ENCODE measurements around the gene ZNF410.

The ZNF410 gene

DNA sequence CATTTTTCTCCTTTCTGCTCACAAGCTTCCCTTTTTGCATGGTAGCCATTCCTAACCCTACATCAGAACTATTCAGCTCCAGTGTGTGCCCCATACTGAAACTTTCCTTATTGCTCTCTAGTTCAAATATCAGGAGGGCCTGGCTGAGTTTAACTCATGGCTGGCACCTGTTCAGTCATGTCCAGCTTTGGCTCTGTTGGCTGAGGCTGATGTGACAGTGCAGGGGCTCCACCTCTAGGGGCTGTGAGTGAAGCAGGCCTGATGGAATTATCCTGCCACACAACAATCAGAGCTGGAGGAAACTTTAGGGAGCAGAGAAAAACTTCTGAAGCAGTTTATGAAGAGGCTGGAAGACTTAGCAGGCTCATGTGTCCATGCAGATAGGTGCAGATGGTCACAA, 71.9 kb downstream of the ZNF410 start:
- DNase-seq: no peak

DNA sequence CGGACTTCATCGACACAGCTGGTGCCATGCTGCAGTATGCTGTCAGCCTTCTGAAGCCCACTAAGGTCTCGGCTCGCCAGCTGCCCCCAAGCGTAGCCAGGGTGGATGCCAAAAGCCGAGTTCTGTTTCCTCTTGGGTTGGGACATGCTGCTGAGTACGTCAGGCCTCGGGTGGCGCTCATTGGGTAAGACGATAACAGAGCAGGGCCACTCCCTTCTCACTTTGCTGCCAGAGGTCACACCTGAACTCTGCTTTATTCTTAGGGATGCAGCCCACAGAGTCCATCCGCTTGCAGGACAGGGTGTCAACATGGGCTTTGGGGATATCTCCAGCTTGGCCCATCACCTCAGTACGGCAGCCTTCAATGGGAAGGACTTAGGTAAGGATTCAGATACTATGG, 74.5 kb downstream of the ZNF410 start:
- no peak for DNase-seq

DNA sequence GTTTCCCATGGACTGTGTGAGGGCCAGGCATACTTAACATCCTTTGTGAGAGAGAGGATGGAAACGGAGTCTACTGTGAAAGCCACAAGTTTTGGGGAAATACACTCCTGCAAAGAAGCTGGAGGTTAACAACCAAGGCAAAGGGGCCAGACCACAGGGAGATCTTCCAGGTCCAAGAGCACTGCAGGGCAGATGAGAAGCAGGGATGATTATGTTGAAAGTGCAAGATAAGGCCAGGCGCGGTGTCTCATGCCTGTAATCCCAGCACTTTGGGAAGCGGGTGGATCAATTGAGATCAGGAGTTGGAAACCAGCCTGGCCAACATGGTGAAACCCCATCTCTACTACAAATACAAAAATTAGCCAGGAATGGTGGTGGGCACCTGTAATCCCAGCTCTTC, 78.6 kb downstream of the ZNF410 start:
- DNase-seq: no peak

DNA sequence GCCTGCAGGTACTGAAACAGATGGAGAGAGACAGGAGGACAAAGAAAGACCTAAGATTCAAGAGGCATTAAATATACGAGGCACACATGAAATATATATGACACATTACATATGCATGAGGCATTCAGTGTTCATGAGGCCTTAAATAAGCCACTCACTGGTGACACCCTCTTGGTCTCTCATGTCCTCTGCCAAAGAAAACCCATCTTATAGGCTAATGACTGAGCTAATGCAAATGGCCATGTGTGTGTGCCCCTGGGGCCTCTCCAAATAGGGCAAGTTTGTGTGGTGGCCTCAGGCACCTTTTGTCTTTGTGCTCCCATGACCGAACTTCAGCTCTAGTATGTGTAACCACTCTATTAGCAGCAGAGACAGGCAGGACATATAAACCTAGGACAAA, 82.2 kb downstream of the ZNF410 start:
- no peak for DNase-seq

DNA sequence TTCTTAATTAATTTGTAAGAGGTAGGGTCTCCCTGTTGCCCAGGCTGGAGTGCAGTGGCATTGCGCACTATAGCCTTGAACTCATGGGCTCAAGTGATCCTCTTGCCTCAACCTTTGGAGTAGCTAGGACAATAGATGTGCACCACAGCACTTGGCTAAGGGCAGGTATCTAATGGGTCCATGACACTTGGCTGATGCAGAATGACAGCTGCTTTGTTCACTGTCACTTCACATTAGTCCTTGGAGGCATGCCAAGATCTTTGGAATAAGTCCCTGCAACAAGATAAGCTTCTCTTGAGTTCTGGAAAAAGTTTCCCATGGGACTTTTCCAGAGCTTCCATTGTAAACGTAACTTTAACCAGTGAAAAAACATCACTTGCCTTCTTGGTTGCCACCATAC, 86.8 kb downstream of the ZNF410 start:
- DNase-seq: no peak

DNA sequence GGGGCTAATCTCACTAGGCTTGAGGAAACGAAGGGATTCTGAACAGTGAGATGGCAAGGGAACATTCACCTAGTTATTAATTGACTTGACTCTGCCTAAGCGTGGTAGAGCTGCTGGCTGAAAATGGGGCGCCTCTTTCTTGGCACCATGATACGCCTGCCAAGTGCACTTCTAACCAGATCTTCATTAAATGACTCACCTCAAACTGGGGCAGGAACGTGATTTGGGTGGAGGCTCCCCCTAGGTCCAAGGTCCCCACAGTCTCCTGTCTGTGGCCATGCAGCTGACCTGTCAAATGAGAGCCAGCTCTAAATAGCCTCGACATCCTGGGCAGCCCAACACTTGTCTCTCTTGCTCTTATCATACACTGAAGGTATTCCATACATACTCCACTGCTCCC, 89.5 kb downstream of the ZNF410 start:
- DNase-seq: no peak

DNA sequence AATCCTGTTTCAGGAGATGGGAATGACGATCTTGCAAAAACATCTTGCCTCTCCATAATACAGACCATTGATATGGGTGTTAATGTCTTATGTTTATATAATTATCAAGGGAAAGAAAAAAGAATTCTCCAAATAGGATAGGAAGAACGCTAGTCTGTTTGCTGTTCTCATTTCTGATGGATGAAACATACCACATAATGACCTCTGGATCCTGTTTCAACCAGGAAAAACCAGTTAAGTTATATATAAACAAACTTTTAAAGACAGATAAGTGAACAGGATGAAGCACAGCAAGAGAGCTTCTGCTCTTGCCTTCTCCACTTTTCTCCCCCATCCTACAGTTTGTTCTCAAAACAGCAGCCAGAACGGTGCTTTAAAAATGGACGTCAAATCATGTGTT, 91.2 kb downstream of the ZNF410 start:
- no peak for DNase-seq
